T47D (cell line): ENCODE data around the gene LRRC51.
A peak's percentile ranks its signal among the peaks of the same experiment; 100 is the strongest.
"Not testable (repeated sequence)": the region's sequence is repeated elsewhere in the genome, so short reads cannot be mapped to it uniquely, and the experiment has no call there.

ENCODE experiments used
- DNase-seq, 2 experiments: peaks; one replicate each; pipeline versions ENCODE4 v3.0.0 to v3.0.0-alpha.2; 2011 to 2012; ENCODE audit warnings: low read depth in 1 of 2, low spot score in 1 of 2
- JUND ChIP-seq: IDR thresholded peaks from 2 replicates; pipeline ENCODE4 v1.6.1; 2012; ENCODE audit warnings: low read depth
- in situ Hi-C: cut with HindIII; loops from 2 replicates; pipeline ENCODE4 v1.10.0; 2016; ENCODE audit warnings: low sequenced_read_pairs, low pct_unique_long_range_greater_than_20kb

Gene LRRC51

GRCh38 chr11:72141066-72141465 is 60.4 kb downstream of the LRRC51 start:
- no peak for TF ChIP-seq JUND
- DNase-seq = no peak
- in situ Hi-C loops = no loop called here

GRCh38 chr11:72142086-72142485 is 61.4 kb downstream of the LRRC51 start:
- in situ Hi-C loops = not testable (repeated sequence)
- DNase-seq = peak in 1 of 2 experiments; percentile 82

- in situ Hi-C loops, DNase-seq: not testable (repeated sequence)
Measured at GRCh38 chr11:72142543-72142942, 61.9 kb downstream of the LRRC51 start.

DNA sequence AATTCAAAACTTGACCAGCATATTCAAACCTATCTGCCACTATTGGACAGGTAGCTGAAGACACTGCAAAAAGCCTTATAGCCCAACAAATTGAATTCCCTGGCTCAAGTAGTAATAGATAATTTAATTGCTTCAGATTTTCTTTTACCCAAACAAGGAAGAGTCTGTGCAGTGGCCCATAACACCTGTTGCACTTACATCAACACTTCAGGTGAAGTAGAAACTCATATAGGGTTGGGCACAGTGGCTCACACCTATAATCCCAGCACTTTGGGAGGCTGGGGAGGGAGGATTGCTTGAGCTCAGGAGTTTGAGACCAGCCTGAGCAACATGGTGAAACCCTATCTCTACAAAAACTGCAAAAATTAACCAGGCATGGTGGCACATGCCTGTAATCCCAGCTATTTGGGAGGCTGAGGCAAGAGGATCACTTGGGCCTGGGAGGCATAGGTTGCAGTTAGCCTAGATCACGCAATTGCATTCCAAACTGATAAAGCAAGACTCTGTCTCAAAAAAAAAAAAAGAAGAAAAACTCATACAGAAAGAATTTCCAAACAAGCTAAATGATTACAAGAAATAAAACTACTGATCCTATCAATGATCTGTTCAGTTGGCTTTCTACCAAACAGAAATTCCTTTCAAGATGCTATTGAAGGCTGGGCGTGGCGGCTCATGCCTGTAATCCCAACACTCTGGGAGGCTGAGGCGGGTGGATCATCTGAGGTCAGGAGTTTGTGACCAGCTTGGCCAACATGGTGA is 64.3 kb downstream of the LRRC51 start:
- DNase-seq = no peak
- TF ChIP-seq JUND = no peak
- in situ Hi-C loops = no loop called here
